Measurements from ENCODE around the gene AHNAK2. TPM values are rescaled to one million over a fixed set of nuclear protein-coding genes. Genes with fewer than 3 reads are reported as not detected.

AHNAK2 gene
- total and polyA plus RNA-seq, 2 of the 13 experiments (the other 11 are each of a cell fraction or from before 2014, with no cell fraction given) = 0.11 to 0.18 TPM

DNA sequence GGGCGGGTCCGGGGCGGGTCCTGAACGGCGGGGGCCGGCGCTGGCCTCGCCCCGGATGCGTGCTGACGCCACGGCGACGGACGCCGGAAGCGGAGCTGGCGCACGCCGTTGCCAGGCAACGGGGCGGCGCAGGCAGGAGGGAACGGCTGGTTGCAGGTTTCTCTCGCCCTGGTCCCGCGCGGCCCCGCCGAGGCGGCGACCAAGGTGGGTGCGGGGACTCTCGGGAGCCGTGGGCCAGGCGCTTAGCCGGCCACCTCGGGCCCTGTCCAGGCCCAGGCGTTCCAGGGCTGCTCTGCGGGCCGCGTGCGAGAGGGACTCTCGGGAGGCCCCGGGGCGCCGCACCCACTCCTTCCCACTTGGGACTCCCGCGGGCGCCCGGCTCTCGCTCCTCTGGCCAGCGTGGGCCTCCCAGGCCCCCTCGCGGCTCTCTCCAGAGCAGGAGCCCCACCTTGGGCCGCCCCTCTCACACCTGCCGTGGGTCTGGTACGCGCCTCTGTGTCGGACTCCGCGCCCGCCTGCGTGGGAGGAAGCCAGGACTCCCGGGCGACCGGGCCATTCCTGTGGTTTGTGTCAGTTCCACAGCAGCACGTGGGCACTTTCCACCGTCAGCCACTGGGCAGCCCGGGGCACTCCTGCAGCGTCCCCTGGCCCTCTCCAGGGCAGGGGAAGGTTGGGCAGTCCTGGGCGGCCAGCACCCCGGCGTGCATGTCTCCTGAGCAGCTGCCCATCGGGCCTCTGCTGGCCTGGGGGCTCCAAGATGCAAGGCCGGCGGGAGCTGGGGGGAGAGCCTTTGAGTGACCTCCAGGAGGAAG lies 7.7 kb upstream of the AHNAK2 start, which contains the start of gene CLBA1 (continued):
- TF ChIP-seq HDAC1 (CRISPR knock-in tag; IDR thresholded peaks at IDR 0.05) (peak; percentile 82), ZFP90 (CRISPR knock-in tag; IDR thresholded peaks at IDR 0.05; ENCODE audit: borderline replicate concordance) (no peak), JARID2 (CRISPR knock-in tag; IDR thresholded peaks at IDR 0.05; ENCODE audit: insufficient replicate concordance) (no peak), MXI1 (IDR thresholded peaks at IDR 0.05; ENCODE audit: borderline replicate concordance, low read depth, low read length) (peak; percentile 91; the same call in 2 of the 3 replicates), ZFY (CRISPR knock-in tag; IDR thresholded peaks at IDR 0.05) (peak; percentile 50), RFX1 (IDR thresholded peaks at IDR 0.05) (peak; percentile 84), RBFOX2 (IDR thresholded peaks at IDR 0.05; ENCODE audit: low read depth, low read length) (peak; percentile 52), FIP1L1 (IDR thresholded peaks at IDR 0.05; ENCODE audit: borderline replicate concordance, insufficient read depth, low read depth, low read length) (no peak), MXD4 (CRISPR knock-in tag; IDR thresholded peaks at IDR 0.05) (peak; percentile 57), TRIM24 (CRISPR knock-in tag; IDR thresholded peaks at IDR 0.05) (no peak), HOXA3 (CRISPR knock-in tag; IDR thresholded peaks at IDR 0.05) (peak; percentile 65; the same call in 1 of the 2 replicates), MAZ (IDR thresholded peaks at IDR 0.05; ENCODE audit: borderline replicate concordance, low read depth, low read length) (no peak), MAZ (CRISPR knock-in tag; IDR thresholded peaks at IDR 0.05; ENCODE audit: low read depth) (peak; percentile 68; the same call in 1 of the 2 replicates), GPN1 (CRISPR knock-in tag; IDR thresholded peaks at IDR 0.05; ENCODE audit: borderline replicate concordance) (no peak), PHF8 (CRISPR knock-in tag; IDR thresholded peaks at IDR 0.05) (peak; percentile 50; the same call in 1 of the 2 replicates), ZFX (CRISPR knock-in tag; IDR thresholded peaks at IDR 0.05; ENCODE audit: low read depth) (peak; percentile 61), ZNF496 (CRISPR knock-in tag; IDR thresholded peaks at IDR 0.05; ENCODE audit: insufficient replicate concordance) (no peak), CBX1 (IDR thresholded peaks at IDR 0.05; ENCODE audit: low read depth) (no peak)
- TF ChIP-seq, protein P1, sequence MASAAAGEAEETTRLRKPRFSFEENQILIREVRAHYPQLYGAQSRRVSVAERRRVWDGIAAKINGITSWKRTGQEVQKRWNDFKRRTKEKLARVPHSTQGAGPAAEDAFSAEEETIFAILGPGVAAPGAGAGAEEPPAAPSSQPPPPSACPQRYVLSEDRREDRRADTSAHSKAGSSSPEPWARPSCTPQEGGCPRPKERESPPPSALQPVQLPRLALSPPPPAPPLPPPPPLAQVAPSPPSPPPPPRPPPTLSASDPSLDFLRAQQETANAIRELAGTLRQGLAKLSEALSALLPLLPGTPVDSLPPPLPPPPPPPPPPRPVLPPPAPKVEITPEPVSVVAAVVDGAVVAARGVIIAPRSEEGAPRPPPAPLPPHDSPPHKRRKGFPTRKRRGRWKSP (CRISPR knock-in tag; IDR thresholded peaks at IDR 0.05) = no peak
- TF ChIP-seq, protein P2, sequence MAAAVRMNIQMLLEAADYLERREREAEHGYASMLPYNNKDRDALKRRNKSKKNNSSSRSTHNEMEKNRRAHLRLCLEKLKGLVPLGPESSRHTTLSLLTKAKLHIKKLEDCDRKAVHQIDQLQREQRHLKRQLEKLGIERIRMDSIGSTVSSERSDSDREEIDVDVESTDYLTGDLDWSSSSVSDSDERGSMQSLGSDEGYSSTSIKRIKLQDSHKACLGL (CRISPR knock-in tag; IDR thresholded peaks at IDR 0.05) = peak; percentile 59; the same call in 1 of the 2 replicates
- TF ChIP-seq, protein P3, sequence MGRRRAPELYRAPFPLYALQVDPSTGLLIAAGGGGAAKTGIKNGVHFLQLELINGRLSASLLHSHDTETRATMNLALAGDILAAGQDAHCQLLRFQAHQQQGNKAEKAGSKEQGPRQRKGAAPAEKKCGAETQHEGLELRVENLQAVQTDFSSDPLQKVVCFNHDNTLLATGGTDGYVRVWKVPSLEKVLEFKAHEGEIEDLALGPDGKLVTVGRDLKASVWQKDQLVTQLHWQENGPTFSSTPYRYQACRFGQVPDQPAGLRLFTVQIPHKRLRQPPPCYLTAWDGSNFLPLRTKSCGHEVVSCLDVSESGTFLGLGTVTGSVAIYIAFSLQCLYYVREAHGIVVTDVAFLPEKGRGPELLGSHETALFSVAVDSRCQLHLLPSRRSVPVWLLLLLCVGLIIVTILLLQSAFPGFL (CRISPR knock-in tag; IDR thresholded peaks at IDR 0.05) = no peak
- TF ChIP-seq, protein P4, sequence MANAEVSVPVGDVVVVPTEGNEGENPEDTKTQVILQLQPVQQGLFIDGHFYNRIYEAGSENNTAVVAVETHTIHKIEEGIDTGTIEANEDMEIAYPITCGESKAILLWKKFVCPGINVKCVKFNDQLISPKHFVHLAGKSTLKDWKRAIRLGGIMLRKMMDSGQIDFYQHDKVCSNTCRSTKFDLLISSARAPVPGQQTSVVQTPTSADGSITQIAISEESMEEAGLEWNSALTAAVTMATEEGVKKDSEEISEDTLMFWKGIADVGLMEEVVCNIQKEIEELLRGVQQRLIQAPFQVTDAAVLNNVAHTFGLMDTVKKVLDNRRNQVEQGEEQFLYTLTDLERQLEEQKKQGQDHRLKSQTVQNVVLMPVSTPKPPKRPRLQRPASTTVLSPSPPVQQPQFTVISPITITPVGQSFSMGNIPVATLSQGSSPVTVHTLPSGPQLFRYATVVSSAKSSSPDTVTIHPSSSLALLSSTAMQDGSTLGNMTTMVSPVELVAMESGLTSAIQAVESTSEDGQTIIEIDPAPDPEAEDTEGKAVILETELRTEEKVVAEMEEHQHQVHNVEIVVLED (CRISPR knock-in tag; IDR thresholded peaks at IDR 0.05; ENCODE audit: borderline replicate concordance) = peak; percentile 97
- TF ChIP-seq, protein P5, sequence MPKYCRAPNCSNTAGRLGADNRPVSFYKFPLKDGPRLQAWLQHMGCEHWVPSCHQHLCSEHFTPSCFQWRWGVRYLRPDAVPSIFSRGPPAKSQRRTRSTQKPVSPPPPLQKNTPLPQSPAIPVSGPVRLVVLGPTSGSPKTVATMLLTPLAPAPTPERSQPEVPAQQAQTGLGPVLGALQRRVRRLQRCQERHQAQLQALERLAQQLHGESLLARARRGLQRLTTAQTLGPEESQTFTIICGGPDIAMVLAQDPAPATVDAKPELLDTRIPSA (CRISPR knock-in tag; IDR thresholded peaks at IDR 0.05; ENCODE audit: borderline replicate concordance) = no peak
